PC-9 (cell line): ENCODE measurements around the gene NUP214. TPM values are rescaled to one million over a fixed set of nuclear protein-coding genes. Genes with fewer than 3 reads are reported as not detected.
"Not testable (repeated sequence)": the region's sequence is repeated elsewhere in the genome, so short reads cannot be mapped to it uniquely, and the experiment has no call there.

ENCODE experiments used
- BruUV-seq: library from RNA; stranded (reverse); fragments of 400-500 nt; replicated peaks from 2 replicates; lab custom pipeline; 2021; lab: Mats Ljungman, UMichigan
- CTCF ChIA-PET: fragments of 300-600 bp; sonication (Branson Sonifier 250); formaldehyde crosslinking; loops from one replicate; lab custom pipeline; 2022; ENCODE audit warnings: antibody characterized with exemption; lab: Charles Lee
- POLR2A ChIA-PET: fragments of 300-600 bp; sonication (Branson Sonifier 250); formaldehyde crosslinking; loops from one replicate; lab custom pipeline; 2022; ENCODE audit warnings: antibody characterized with exemption; ENCODE audit not compliant: unreplicated experiment; lab: Charles Lee
- DNase-seq, 2 experiments: peaks; one replicate each; pipeline versions ENCODE4 v3.0.0 to v3.0.0-alpha.2; 2015 to 2022; ENCODE audit warnings: mixed read lengths in 1 of 2
- H2AFZ ChIP-seq: fragments of 200-600 bp; sonication (generic); 2 replicates; pipeline ENCODE4 v1.8.1; 2017; ENCODE audit warnings: antibody characterized with exemption
- H3F3A ChIP-seq: fragments of 200-600 bp; sonication (generic); 2 replicates; pipeline ENCODE4 v1.8.1; 2017; ENCODE audit warnings: antibody characterized with exemption, mild to moderate bottlenecking, low read depth; ENCODE audit not compliant: insufficient read depth
- H3K27ac ChIP-seq: fragments of 200-600 bp; sonication (generic); 2 replicates; pipeline ENCODE4 v1.6.1; 2016; ENCODE audit warnings: mixed run types
- H3K27me3 ChIP-seq: fragments of 200-600 bp; sonication (generic); 2 replicates; pipeline ENCODE4 v1.6.1; 2016; ENCODE audit warnings: low read depth, mixed run types; ENCODE audit not compliant: insufficient read depth
- H3K36me3 ChIP-seq: fragments of 200-600 bp; sonication (generic); 2 replicates; pipeline ENCODE4 v1.6.1; 2016; ENCODE audit warnings: low read depth, mixed run types
- H3K4me1 ChIP-seq: fragments of 200-600 bp; sonication (generic); replicated peaks from 2 replicates; pipeline ENCODE4 v1.6.1; 2016; ENCODE audit warnings: mixed run types; ENCODE audit not compliant: insufficient read depth
- H3K4me2 ChIP-seq: fragments of 200-600 bp; sonication (generic); 2 replicates; pipeline ENCODE4 v1.6.1; 2017; ENCODE audit warnings: mixed run types
- H3K4me3 ChIP-seq: fragments of 200-600 bp; sonication (generic); 2 replicates; pipeline ENCODE4 v1.6.1; 2016; ENCODE audit warnings: mixed run types
- H3K79me2 ChIP-seq: fragments of 200-600 bp; sonication (generic); 2 replicates; pipeline ENCODE4 v1.6.1; 2017; ENCODE audit warnings: low read depth, mixed run types
- H3K9me2 ChIP-seq: fragments of 200-600 bp; sonication (generic); 2 replicates; pipeline ENCODE4 v1.8.1; 2017; ENCODE audit warnings: mild to moderate bottlenecking; ENCODE audit not compliant: insufficient read depth
- H3K9me3 ChIP-seq: fragments of 200-600 bp; sonication (generic); 2 replicates; pipeline ENCODE4 v1.8.1; 2016; ENCODE audit warnings: low read depth; ENCODE audit not compliant: insufficient read depth
- H4K20me1 ChIP-seq: fragments of 200-600 bp; sonication (generic); 2 replicates; pipeline ENCODE4 v1.8.1; 2017; ENCODE audit not compliant: insufficient read depth
- EZH2 ChIP-seq: fragments of 200-600 bp; sonication (generic); IDR thresholded peaks from 2 replicates; pipeline ENCODE4 v1.8.0; 2017; ENCODE audit warnings: antibody characterized with exemption, low read depth
- intact Hi-C: fragments of 100-400 bp; cut with micrococcal nuclease; formaldehyde crosslinking; loops from one replicate; pipeline ENCODE4 v1.10.0; 2022; ENCODE audit not compliant: unreplicated experiment
- total RNA-seq: library from RNA; stranded (reverse); gene quantifications from 2 replicates; pipeline ENCODE4 v1.2.3, GENCODE V29; 2021
- TF ChIP-seq, protein P1 (sequence below): fragments of 200-600 bp; sonication (generic); conservative IDR thresholded peaks from 2 replicates; pipeline ENCODE4 v1.6.1; 2017; ENCODE audit warnings: mixed run types, antibody characterized with exemption, mild to moderate bottlenecking, moderate library complexity

NUP214 gene
- total RNA-seq, 1 experiment from 2014 or later: 59.0 TPM

- BruUV-seq: no TSS peak
- no peak overlapping the region for H3K4me2 ChIP-seq
- H3K4me1 ChIP-seq: peaks cover 9% of the 10 kb centered on the region
- DNase-seq: no peak
- intact Hi-C loops: no loop called here
- CTCF ChIA-PET: interaction anchor here (0.6 kb wide), 1 partner anchor 60 kb away, joined by 3 read pairs; no protein-coding TSS in a partner anchor
- TF ChIP-seq EZH2: no peak
- TF ChIP-seq, protein P1, sequence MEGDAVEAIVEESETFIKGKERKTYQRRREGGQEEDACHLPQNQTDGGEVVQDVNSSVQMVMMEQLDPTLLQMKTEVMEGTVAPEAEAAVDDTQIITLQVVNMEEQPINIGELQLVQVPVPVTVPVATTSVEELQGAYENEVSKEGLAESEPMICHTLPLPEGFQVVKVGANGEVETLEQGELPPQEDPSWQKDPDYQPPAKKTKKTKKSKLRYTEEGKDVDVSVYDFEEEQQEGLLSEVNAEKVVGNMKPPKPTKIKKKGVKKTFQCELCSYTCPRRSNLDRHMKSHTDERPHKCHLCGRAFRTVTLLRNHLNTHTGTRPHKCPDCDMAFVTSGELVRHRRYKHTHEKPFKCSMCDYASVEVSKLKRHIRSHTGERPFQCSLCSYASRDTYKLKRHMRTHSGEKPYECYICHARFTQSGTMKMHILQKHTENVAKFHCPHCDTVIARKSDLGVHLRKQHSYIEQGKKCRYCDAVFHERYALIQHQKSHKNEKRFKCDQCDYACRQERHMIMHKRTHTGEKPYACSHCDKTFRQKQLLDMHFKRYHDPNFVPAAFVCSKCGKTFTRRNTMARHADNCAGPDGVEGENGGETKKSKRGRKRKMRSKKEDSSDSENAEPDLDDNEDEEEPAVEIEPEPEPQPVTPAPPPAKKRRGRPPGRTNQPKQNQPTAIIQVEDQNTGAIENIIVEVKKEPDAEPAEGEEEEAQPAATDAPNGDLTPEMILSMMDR: no peak
- no peak overlapping the region for H2AFZ ChIP-seq
- no peaks in the 10 kb centered on the region for H3K9me3 ChIP-seq
- no peaks in the 10 kb centered on the region for H3K27me3 ChIP-seq
- H3F3A ChIP-seq: no peaks in the 10 kb centered on the region; the same call in 1 of the 2 replicates
- H3K9me2 ChIP-seq: no peaks in the 10 kb centered on the region
- no peak overlapping the region for H3K4me3 ChIP-seq
- H3K79me2 ChIP-seq: no peaks in the 10 kb centered on the region
- H3K27ac ChIP-seq: no peak overlapping the region
- no peaks in the 10 kb centered on the region for H4K20me1 ChIP-seq
- no peaks in the 10 kb centered on the region for H3K36me3 ChIP-seq
- POLR2A ChIA-PET: no interaction called here
These were observed 134.7 kb downstream of the NUP214 start for GRCh38 chr9:131259916-131260597.

DNA sequence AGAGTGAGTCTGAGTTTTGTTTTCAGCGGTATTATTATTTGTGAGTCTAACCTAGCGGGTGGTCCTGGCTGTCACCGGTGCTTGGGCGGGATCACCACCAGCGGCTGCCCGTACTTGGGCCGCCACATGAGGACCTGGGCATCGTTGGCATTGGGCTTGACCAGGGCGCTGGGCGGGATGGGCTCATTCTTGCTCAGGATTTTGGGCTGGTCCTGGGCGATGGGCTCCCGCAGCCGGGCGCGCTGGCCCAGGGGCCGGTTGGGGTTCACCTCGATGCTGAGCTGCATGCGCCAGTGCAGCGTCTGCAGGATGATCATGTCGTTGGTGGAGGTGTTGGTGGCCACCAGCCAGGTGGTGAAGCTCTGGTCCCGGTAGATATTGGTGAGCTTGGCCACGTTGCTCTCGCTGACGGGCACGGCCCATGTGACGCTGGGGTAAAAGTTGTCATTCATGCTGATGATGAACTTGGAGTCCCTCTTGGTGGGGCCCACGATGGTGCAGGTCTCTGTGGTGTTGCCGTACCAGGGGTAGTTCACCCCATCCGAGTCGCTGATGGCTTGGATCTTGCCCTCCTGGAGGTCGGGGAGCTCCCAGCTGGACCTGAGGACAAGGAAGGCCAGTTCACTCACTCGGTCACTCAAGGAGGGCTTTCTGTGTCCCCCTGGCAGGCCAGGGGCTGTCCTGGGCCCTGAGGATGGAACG lies 135.5 kb downstream of the NUP214 start:
- Histone ChIP-seq H3K27me3 (no peaks in the 10 kb centered on the region), H3F3A (no peaks in the 10 kb centered on the region; the same call in 1 of the 2 replicates)
- CTCF ChIA-PET: no interaction called here

GRCh38 chr9:131262327-131263032 lies 137.1 kb downstream of the NUP214 start:
- BruUV-seq: no TSS peak
- intact Hi-C loops: no loop called here
- H3K9me3 ChIP-seq: no peaks in the 10 kb centered on the region
- TF ChIP-seq EZH2: no peak
- TF ChIP-seq, protein P1: no peak
- no peak for DNase-seq
- H4K20me1 ChIP-seq: no peaks in the 10 kb centered on the region
- H3K4me1 ChIP-seq: no peaks in the 10 kb centered on the region
- H3K27me3 ChIP-seq: no peaks in the 10 kb centered on the region
- H3K9me2 ChIP-seq: no peaks in the 10 kb centered on the region
- ChIA-PET CTCF (no interaction called here), POLR2A (no interaction called here)
- no peak overlapping the region for H3K27ac ChIP-seq
- H3K4me3 ChIP-seq: no peak overlapping the region
- H3K79me2 ChIP-seq: no peaks in the 10 kb centered on the region
- H3K4me2 ChIP-seq: no peak overlapping the region
- H3F3A ChIP-seq: no peaks in the 10 kb centered on the region; the same call in 1 of the 2 replicates
- no peaks in the 10 kb centered on the region for H3K36me3 ChIP-seq
- H2AFZ ChIP-seq: no peak overlapping the region

More for the DNA sequence above, 135.5 kb downstream of the NUP214 start:
- Histone ChIP-seq H4K20me1 (no peaks in the 10 kb centered on the region), H3K36me3 (no peaks in the 10 kb centered on the region), H3K79me2 (no peaks in the 10 kb centered on the region), H3K27ac (no peak overlapping the region), H3K4me3 (no peak overlapping the region), H3K4me1 (peaks cover 9% of the 10 kb centered on the region), H3K9me3 (no peaks in the 10 kb centered on the region), H3K4me2 (no peak overlapping the region), H2AFZ (no peak overlapping the region), H3K9me2 (no peaks in the 10 kb centered on the region)
- POLR2A ChIA-PET: interaction anchor here (0.6 kb wide), 1 partner anchor 10 kb away, joined by 3 read pairs; no protein-coding TSS in a partner anchor
- TF ChIP-seq EZH2: no peak
- TF ChIP-seq, protein P1: no peak
- DNase-seq: no peak
- no TSS peak for BruUV-seq
- intact Hi-C loops: no loop called here

- POLR2A ChIA-PET, H3K27ac ChIP-seq, H4K20me1 ChIP-seq, H3K27me3 ChIP-seq, H2AFZ ChIP-seq, H3K4me3 ChIP-seq, H3K36me3 ChIP-seq, H3K79me2 ChIP-seq, H3K4me2 ChIP-seq, CTCF ChIA-PET, DNase-seq, H3K4me1 ChIP-seq, H3K9me3 ChIP-seq, H3K9me2 ChIP-seq, BruUV-seq, H3F3A ChIP-seq, intact Hi-C loops: not testable (repeated sequence)
These were observed 137.6 kb downstream of the NUP214 start for GRCh38 chr9:131263033-131263343.
